HG02840 (cell line): ENCODE results near the gene HAUS3.

Source experiments
- ATAC-seq: cut with Tn5 transposase; IDR thresholded peaks from one replicate; pipeline ENCODE4 v1.9.1; 2021; ENCODE audit warnings: mild to moderate bottlenecking, moderate library complexity, moderate number of reproducible peaks; ENCODE audit not compliant: unreplicated experiment, low FRiP score

The HAUS3 gene

DNA sequence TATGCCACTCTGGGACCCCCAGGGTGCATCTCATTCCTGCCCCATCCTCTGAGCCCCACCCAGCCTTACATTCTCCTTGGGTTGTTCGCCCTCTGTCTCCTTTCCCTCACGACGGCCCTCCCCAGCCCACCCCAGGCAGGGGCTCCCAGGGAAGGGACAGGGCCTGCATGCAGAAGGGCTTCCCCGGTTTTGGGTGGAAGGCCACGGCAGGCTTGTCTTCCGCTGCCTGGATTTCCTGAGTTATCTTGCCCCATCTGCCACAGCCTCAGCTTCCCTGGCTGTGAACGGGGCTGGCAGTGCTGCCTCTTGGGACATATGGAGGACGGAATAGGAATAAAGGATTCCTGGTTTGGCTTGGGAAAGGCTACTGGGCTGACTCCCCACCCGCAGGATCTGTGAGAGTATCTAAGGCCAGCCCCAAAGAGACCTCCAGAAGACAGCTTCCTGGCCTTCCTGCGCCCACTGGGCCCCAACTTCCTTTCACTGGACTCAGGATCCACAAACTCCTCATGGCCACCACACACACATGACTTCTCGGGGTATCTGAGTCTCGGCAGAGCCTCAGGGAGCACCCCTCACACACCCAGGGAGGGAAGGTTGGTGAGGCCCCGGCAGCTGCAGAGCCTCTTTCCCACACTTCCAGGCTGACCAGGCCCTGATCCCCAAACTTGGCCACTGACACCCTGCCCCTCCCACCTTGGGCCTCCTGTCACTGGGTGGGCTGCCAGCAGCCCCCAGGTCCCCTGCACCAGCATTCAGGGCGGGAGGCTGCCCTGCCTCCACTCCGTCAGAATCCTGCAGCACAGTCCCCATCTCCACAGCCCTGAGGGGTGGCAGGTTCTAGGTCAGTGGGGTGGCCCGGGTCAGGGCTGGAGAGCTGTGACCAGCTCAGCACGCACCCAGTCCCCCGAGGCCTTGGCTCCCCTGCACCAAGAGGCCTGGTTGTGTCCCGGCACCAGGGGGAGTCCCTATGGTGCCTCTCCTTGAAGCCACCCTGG, 23.5 kb upstream of the HAUS3 start:
- no peak for ATAC-seq

- no peak for ATAC-seq
Observed at GRCh38 chr4:2264481-2265041, 22.6 kb upstream of the HAUS3 start.

DNA sequence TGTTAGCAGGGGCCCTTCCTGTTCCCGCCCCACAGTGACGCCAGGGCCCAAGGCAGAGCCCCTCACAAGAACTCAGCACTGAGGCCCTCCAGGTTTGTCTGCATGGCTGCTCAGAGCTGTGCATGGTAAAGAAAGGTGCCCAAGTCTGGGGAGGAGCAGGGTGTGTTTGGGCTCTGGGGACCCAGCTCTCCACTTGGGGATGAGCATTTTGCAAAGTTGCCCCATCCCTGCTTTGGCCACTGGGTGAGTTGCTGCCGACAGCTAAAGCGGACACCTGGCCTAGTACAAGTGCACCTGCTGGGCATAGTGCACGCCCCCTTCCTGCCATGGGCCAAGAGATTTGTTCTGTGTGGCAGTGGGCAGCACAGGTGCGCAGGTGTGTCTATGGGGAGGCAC, 22.0 kb upstream of the HAUS3 start:
- no peak for ATAC-seq

GRCh38 chr4:2262944-2263250, 21.0 kb upstream of the HAUS3 start:
- ATAC-seq = no peak

- peak; percentile 93 for ATAC-seq
Observed at GRCh38 chr4:2262145-2262943, 20.4 kb upstream of the HAUS3 start.

DNA sequence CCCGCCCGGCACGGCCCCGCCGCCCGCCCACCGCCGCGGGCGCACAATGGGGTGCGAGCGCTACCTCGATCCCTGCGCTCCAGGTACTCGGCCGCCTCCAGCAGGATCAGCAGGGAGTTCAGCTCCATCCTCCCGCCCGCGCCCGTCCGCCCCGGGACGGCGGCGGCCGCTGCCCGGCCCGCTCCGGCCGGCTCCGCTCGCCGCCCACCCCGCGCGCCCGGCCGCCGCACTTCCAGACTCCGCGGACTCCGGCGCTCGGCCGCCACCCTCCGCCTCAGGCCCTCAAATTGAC, 19.9 kb upstream of the HAUS3 start, which contains the start of gene MXD4:
Gene MXD4, minus strand, starts transcription at position 257 of the 292 bp plus-strand sequence. Its CDS starts 129 bp downstream, at position 128.
- ATAC-seq = no peak

GRCh38 chr4:2261110-2261852, 19.4 kb upstream of the HAUS3 start:
- ATAC-seq = no peak

- ATAC-seq = no peak
Observed at GRCh38 chr4:2260344-2261109, 18.6 kb upstream of the HAUS3 start.

DNA sequence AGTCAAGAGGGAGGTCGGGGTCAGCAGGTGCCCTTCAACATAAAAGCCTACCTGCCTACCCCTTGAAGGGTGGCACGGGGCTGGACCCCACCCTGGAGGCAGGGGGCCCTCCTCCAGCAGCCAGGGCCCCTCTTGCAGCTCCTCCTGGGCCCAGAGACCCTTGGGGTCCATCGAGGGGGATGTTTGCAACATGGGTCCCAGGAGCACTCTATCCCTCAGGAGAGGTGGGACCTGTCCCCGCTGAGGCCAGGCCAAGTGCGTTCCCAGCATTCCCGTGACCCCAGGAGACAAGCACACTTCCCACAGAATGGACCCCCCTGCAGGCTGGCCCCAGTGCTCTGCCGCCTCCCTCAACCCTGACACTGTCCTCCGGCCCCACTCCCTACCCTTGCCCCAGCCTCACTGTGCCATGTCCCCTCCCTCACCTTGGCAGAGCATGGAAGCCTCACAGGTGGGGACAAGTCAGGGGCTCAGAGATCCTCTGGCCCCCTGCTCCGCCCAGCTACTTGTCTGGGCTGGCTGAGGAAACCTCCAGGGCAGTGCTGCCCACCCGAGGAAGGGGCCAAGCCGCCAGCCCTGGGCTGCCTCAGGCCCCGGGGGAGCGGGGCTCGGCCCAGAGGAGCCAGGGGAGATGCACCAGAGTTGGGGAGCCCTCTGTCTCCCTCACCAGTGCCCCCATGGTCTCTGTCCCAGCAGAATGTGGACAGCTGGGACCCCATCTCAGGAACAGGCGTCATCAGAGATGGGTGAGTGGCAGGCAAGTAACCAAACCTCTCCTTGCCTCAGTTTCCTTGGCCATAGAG, 17.8 kb upstream of the HAUS3 start:
- no peak for ATAC-seq

GRCh38 chr4:2259036-2259540, 17.2 kb upstream of the HAUS3 start:
- no peak for ATAC-seq

DNA sequence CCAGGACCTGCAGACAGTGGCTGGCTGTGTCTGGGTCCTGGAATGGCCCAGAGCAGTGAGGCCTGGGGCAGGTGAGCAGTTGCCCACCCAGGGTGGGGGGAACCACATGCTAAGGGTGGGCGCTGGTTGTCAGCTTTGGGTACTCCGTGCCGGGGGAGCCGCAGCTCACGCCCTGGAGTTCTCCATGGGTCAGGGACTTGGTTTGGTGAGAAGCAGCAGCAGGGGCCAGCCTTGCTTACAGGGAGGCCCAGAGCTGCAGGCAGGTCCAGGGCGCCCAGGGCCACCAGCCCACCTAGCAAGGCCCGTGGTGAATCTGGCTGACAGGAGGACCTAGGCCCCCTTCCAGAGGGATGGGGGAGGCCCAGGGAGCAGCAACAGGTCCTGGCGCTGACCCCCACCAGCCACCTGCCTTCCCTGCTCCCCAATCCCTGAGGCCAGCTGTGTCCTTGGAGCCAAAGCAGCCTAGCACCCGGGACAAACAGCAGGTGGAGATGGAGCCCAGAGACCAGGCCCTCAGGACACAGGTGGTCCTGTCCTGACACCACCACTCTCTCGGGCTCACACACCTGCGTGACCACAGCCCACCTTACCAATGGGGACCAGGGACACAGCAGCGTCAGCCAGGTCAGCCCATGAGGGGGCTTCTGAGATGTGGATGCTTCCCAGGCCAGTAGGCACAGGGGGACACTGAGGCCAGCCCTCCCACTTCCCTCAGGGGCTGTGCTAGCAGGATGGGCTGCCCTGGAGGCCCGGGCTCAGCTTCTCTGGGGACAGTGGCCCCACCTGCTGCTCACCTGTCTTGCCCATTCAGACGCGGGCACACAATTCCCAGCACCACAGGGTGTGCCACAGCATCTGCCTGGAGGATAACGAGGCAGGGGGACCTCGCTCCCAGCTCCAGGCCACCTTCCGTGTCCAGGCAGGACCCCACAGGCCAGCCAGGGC, 16.4 kb upstream of the HAUS3 start:
- ATAC-seq = no peak

GRCh38 chr4:2257361-2258081, 15.6 kb upstream of the HAUS3 start:
- ATAC-seq = no peak

- no peak for ATAC-seq
Observed at GRCh38 chr4:2256781-2257191, 14.9 kb upstream of the HAUS3 start.

GRCh38 chr4:2256156-2256731, 14.3 kb upstream of the HAUS3 start:
- no peak for ATAC-seq

GRCh38 chr4:2255501-2256155, 13.7 kb upstream of the HAUS3 start:
- no peak for ATAC-seq
